NCI-H1105 (cell line): ENCODE results near the gene CFDP1.
A peak's percentile ranks its signal among the peaks of the same experiment; 100 is the strongest.

Experiments
- DNase-seq: peaks from one replicate; lab custom pipeline; 2025; lab: John Stamatoyannopoulos, UW

Gene CFDP1

DNA sequence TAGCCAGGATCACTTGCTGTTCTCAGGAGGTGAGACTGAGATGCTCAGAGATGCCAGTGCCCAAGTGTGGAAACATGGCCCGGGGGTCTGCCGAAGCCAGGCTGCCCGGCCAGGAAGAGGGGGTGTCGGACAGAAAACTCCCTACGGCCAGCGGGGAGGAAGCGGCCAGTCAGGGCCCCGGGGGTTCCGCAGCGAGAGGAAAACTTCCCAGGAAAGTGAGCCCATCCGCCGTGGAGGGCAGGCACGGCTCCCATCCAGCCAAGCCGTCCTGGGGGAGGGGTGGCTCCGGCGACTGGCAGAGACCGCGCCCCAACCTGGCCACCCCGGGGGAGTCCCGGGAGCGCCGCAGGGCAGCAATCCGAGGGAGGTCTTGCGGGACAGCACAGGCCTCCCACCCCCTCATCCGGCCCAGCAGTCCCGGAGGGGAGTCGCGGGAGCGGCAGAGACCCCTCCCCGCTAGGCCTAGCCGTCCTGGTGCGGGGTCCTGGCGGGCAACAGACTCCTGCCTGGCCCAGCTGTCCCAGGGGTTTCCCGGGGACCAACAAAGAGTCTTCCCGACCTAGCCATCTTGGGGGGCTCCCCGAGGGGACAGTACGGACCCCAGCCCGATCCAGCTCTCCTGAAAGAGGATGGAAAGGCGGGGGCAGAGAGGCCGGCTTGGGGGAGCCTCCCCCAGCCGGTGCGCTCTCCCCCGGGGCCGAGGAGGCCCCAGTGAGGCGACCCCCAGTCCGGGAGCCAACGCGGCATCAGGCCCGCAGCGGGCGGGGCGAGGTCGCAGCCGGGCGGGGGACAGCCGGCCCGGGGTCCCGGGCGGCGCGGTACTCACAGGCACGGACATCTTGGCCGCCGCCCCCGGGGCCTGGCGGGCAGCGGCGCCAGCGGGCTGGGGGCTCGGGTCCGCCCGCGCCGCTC lies 168.0 kb downstream of the CFDP1 start:
- no peak for DNase-seq

DNA sequence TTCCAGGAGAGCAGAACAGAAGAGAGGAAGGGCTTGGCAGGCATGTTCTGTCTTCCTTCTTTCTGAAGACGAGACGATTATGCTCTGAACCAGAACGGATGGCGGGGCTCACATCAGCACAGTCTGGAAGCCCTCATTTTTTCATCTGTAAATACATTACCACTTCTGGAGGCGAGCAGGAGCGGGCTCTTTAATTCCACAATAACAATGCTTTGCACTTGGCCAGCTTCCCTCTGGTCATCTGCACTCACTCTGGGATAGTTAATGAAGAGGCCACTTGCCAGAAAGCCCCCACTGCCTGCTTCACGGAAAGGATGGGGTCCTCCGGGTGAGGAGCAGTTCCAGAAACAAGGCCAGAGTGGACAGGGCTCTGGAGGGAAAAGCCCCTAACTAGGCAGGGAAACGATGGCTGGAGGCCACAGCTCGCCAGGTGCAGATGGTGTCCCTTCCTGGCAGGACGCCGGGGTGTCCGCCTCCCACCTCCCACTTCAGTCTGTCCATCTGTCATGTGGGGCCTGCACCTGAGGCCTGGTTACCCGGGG lies 168.8 kb downstream of the CFDP1 start:
- DNase-seq, result no peak

DNA sequence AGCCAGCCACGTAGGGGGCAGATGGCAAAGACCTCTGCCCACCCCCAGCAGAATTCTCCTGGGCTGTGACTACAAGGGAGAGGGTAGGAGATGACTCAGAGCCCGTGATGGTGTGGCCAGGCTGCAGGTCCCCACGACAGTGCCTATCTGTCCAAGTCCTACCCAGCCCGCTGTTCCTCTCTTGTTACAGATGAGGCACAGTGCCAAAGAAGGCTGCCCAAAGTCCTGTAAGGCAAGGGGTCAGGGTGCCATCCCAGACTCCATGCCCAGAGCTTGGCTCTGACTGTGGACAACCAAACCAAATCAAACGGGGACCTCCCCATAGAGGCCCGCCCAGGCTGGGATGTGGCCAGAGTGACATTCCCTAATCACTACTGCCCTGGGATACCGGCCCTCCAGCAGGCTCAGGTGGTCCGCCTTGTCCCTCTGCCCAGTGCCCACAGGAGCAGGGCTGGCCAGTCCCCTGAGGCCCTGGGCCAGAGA lies 169.3 kb downstream of the CFDP1 start:
- DNase-seq, result no peak

DNA sequence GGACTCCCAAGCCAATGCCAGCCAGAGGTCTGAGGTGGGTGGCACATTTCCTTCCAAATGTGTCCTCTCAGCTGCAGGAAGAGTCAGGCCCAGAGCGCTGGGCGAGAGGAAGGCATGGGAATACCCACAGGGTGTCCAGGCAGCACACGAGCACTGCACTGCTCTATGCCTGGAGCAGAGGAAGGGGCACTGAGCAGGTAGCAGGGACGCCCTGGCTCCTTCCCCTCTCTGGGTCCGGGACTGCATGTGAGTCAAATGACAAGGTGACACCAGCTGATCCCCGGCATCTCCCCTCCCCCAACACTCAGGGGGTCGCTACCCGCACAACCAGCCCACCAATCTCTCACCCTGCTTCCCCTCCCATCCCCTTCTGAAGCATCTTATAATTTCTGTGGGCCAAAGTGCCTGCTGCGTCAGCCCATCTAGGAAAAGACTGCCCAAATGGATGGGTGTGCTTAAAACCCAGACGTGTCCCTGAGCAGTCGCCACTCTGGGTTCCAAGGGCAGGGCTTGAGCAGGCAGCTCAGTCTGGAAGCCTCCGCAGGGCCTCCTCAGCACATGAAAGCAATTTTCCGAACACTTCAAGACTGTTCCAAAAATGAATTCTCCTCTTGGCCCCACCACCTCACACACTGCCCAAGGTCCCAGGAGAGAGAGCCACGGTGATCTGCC lies 169.9 kb downstream of the CFDP1 start:
- DNase-seq, result no peak

DNA sequence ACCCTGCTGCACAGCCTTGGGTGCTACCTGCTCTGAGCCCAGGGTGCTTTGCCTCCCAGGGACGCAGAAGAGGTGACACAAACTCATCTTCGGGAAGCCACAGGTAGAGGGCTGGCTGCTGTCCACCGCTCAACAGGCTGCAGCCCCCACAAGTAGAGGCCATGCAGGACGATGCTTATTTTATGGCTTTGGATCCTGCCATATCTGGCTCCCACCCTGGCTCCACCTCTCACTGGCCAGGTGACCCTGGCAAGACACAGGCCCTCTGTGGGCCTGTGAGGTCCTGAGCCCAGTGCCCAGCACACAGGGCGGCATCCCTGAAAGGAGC lies 170.5 kb downstream of the CFDP1 start:
- DNase-seq, result no peak

DNA sequence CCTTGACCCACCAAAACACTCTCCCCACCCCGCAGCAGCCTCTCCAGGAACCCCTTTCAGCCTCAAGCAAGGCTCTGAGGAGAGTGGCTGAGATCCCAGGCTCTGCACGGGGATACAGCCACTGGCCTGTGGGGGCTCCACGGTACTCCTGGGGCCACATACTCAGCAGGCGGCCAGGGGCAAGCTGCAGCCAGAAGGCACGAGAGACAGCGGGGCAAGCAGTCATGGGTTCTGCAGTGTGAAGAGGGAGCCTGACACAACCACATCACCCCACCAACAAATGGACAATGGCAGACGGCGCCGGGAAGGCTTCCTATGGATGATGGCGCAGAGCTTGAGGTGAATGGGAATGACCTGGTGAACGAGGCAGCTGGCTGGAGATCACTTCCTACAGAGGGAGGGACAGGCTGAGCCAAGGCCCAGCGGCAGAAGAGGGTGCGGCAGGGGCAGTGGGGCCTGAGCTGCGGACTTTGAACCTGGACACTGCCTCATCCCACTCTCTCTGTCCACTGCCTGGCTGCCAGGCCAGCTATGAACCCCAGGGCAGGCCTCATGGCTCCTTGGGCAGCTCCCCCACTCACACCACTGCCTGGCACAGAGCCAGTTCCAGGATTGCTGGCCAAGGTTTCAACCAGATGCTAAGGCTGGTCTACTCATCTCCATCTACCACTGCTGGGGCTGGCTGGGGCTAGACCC lies 171.1 kb downstream of the CFDP1 start:
- DNase-seq, result no peak

DNA sequence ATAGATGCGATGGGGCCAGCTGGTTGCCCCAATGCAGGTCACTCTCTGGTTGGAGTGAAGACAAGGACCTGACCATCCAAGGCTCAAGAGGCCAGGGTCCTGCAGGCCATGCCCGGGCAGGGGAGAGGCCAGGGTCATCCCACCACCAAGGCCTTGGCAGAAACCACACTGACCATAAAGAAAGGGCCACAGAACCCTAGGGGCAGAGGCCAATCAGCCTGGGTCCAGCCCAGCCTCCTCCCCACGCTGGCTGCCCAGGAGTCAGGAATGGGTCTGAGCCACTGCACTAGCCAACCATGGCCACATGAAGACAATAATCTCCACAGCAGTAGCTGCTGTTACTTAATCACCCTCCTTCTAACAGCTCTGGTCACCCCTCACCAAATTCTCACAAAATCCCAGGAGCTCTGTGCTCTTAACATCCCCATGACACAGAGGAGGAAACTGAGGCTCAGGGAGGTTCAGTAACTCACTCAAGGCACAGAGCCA lies 171.7 kb downstream of the CFDP1 start:
- DNase-seq, result no peak

DNA sequence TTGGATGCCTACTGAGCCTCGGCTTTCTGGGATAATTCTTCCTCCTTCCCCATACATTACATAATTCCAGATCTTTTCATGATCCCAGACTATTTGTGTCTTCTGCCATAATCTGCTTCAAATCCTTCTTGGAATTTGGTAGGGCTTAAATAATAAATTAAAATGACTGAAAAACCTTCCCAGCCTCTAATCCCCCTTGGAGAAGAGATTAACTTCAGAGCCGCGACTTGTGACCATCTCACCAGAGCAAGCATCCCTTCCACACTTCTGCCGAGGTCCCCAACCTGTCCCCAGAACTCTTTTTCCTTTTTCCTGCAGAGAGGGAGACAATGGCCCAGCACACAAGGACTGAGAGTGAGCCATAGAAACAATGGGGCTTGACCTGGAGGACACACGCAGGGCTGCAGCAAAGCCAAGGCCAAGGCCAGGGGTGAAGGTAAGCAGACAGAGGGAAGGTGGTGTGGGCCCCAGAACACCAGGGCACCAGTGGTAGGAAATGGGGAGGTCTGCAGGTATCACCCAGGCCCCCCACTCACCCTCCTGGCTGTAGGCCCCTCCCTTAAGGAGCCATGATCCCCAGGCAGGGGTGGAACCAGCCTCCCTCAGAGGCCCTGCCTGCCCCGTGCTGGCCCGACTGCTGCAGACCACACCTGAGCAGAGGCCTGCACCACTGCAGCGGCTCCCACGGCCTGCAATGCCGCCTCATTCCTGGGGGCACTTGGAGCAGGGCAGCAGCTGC lies 172.3 kb downstream of the CFDP1 start:
- no peak for DNase-seq

DNA sequence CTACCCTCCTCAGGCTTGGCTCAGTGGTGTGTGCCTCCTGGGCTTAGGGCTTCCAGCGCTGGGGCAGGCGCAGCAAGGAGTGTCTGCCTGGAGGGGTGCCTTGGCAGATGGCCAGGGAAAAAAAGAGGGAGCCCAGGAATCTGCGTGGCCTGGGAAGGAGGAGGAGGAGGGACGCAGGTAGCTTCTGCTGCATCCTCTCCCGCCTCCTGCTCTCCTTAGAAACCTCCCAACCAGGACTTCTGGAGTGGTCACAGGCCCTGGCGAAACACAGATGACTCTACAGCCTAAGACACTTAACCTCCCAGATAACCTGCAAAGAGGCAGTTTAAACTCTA lies 174.5 kb downstream of the CFDP1 start:
- no peak for DNase-seq

DNA sequence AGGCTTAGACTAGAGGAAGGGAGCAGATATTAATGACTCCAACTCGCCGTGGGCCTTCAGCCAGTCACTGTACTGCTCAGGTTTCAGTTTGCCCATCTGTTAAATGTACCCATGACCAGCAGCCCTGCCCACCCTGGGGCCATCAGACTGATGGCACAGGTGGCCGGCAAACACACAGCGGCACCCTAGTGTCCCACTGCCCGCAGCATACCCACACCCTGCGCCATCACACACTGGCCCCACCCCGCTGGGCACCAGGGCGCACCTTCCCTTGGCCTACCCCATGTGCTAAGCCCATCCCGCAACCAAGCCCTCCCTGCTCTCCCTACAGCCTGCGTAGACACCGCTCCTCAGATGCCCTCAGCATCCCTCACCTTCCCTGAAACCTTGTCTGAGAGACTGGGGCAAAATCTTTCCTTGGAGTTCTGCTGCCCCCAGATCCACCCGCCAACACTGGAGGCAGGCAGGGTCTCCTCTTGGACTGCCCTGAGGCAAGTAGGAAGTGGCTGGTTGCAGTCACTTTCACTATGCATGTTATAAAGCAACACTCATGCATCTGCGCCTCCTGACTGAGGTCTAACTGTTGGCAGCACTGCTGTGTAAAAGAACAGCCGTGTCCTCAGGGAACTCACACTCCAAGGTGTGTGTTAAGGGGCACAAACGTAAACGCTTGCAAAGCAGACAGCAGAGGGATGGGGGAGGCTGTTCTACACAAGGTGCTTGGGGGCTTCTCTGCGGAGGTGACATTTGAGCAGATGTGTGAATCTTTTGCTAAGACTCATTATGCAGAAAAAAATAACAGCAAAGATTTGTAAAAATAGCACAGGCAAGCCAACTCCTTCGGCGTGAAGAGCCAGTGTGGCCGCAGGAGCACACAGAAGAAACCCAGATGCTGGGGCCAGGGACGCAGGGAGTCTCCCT lies 175.2 kb downstream of the CFDP1 start:
- DNase-seq, result no peak

DNA sequence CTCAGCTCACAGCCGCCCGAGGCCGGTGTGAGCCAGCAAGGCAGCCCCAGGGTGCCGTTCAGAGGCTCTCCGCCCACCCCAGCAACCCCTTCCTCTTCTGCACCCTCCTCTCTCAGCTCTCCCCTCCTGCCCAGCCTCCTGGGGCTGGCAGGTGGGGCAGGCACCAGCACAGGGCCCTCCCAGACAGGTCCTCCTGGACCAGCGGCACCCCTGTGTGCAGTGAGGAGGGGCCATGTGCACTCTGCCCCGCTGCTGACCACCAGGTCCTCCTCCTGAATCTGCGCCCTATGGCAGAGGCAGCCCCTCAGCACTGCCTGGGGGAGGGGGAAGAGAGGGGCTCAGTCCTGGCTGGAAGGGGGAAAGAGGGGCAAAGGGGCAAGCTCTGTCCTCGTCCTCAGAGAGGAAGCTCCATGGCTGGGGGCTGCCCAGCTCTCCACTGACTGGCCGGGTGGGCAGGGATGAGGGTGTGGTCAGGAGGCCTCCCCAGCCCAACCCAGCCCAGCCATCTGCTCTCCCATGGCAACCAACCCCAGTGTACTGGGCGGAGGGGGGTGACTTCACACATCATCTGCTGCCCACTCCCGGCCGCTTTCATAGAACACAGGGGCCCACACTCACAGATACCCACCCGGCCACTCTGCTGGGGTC lies 176.5 kb downstream of the CFDP1 start:
- DNase-seq, result no peak

DNA sequence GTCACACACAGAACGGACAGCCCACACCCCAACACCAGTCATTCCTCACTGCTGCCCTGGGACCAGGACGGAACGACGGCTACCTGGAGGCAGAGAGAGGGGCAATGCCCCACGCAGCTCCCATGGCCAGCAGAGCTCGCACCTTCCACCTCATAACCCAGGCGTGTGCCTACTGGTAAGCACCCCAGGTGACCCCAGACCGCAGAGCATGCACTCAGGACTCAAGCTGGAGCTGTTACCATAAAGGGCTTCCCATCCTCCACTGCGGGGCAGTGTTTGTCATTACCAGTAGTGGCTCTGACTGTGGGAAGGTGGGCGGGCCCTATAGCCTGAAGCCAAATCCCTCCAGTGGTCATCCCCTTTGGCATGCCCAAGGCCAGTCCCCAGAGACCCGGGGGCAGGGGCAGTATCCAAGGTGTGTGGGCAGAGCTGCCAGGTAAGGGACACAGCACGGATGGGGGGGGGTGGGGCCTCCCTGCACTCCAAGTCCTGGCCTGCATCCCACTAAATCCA lies 177.2 kb downstream of the CFDP1 start:
- DNase-seq, result no peak

DNA sequence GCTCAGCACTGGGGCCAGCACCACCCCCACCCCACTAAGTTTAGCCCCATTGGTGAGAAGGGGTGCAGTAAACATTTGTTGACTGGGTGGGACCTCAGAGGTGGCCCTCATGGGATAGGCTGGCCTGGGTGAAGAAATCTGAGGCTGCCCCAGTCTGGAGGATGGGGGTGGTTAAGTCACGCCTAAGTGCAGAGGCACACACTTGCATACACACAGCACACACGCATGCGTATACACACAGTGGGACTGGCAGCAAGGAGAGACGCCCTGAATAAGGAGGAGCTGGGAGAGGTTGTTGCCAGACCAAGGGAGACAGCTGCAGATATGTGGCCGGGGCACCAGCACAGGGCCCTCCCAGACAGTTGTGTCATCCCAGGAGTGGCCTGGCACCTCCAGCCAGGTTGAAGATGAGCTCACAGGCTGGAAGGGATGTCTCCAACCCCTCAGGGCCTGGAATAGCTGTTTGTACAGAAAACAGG lies 178.9 kb downstream of the CFDP1 start:
- DNase-seq, result no peak

DNA sequence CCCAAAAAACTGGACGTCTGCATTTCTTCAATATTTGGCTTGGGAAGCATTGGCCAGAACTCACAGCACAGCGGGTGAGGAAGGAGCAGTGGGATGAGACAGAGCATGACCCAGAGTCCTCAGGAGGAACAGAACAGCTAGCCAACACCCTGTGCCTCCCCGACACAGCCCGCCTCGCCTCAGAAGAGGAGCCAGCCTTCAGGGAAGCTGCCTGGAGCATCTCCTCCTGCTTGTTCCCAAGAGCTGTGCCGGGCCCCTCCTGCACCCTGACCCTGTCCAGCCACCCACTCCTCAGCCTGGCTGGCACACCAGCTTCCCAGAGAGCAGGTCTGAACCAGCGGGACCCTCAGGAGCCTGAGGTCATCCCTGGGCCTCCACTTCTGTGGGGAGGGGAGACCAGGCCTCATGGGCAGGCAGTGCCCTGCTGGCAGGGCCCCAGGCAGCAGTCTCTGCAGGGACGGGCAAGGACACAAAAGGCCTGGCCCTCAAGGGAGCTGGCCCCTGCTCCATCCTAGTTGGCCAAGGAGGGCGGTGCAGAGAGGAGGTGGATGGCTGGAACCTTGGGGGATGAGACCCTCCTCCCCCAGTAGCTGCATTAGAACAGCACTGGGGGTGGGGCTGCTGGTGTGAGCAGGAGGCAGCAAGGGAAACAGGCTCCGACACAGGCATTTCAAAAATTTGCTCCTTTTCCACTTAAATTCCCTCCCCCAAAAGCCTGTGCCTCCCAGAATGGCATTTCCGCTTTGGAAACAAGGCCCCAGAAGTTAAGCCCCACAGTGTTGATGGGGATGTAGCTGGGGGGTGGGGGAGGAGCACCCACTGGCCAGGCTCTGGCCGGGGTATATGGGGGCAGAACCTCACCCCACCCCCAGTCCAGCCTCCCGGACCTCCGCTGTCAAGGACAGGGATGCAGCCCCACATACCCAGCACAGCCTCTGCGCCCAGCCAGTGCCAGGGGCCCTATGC lies 180.1 kb downstream of the CFDP1 start:
- no peak for DNase-seq

DNA sequence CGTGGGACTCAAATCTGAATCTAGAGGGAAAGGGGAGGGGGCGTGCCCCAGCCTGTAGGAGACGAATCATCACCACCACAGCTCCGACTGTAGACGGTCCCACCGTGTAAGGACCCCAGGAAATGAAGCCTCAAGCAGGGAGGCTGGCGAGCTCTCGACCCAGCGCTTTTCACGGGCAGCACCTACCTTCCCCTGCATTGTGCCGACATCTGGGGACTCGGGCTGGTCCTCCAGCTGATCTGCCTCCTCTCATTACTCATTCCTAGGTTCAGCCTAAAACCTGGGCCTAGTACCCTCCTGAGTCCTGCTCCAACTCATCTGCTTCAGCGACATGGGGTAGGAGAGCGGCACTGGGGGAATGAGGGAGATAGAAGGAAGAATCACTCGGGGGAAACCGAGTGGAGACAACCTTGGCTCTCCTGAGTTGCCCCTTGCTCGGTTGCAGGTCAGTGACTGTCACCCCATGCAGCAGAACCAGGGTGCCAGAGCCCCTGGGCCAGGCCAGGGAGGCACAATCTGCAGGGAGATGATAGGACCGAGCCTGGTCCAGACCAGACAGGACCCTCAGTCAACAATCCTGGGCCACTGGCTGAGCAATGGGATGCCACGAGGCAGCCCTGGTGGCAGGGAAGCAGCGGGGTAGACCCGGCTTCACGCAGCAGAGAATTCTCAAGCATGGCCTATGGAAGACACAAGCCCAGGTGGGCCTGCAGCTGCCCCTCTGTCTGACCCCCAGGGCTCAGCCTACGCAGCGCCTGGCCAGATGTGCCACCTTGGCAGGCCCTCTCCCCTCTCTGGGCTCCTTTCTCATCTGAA lies 181.0 kb downstream of the CFDP1 start:
- no peak for DNase-seq

DNA sequence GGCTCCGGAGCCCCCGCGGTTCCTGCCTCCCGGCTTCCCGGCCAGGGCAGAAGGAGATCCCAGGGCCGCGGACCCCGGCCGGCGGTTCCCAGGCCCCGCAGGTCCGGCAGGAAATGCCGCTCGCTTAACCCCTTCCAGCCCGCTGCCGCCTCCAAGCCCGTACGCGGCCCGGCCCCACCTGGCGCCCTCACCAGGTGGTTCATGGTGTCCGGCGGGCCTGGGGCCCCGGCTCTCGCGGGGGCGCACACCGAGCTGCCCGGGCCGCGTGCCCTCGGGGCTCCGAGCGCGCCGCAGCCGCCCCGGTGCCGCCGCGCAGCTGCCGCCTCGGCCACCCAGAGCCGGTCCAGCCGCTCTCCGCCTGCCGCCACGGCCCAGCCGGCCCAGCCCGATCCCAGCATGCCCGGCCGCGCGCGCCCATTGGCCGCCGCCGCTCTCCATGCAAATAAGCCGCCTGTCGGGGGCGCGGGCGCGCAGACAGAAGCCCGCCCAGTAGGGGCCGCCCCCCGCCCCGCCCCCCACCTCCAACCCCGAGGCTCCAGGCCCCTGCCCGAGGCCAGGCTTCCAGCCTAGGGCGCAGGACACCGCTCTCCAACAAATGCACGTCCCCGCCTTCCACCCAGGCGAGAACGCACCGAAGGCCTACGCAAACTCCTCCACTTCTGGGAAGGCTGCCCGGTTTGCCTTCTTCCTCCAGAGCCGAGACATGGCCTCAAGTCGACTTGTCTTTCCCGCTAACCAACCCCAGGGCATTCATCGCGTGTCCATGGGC lies 181.8 kb downstream of the CFDP1 start, which contains the start of gene BCAR1:
TSS of gene BCAR1 (minus strand) at position 345 of the 769 bp plus-strand sequence. CDS start at position 203, 142 bp downstream.
- peak; percentile 56 for DNase-seq

DNA sequence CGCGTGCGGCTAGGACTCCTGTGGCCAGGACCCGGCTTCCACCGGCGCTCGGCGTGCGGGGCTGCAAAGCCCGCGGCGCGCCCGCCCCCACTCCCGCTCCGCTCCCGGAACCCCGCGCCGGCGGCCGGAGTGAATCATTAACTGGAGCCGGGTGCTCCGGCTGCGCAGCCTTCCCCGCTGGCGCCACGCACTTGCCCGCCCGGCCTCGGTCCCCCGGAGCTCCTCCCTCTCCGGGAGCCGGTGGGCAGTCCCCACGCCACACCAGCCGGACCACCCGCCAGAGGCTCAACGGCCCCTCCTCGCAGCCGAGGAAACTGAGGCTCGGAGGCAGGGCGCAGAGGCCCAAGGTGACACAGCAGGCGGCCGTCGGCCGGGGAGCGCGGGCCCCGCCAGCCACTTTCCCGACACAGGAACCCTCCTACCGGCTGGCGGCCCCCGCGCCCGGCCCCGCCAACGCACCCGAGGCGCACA lies 182.5 kb downstream of the CFDP1 start:
- no peak for DNase-seq
